Posterior cingulate gyrus (tissue), 11 donors: ENCODE results near the gene BCAN.
A peak's percentile ranks its signal among the peaks of the same experiment; 100 is the strongest.

ENCODE experiments used
- DNase-seq, 10 donors: peaks; one replicate each; pipeline versions ENCODE4 v3.0.0 to v3.0.0-alpha.2; 2020 to 2021; ENCODE audit warnings: mixed read lengths in 3 of 10
- intact Hi-C: fragments of 100-400 bp; cut with DNase I; formaldehyde crosslinking; loops from one replicate; pipeline ENCODE4 v1.15.1; 2023

The BCAN gene

DNA sequence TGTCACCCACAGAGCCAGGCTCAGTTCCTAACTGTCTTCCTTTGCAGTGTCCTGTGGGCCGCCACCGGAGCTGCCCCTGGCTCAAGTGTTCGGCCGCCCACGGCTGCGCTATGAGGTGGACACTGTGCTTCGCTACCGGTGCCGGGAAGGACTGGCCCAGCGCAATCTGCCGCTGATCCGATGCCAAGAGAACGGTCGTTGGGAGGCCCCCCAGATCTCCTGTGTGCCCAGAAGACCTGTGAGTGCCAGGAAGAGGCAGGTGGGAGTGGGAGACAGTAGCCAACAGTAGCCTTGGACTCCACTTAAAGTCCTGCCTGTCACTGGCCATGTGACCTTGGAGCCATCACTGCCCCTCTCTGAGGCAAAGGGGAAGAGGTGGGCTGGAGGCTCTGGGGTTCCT is 16.6 kb downstream of the BCAN start:
- intact Hi-C loops: loop anchor here (5.0 kb wide), 1 partner anchor 276 kb away; no protein-coding TSS in a partner anchor
- peak in 2 of 10 donors; percentile 75 to 85 for DNase-seq

GRCh38 chr1:156658945-156659574 is 17.1 kb downstream of the BCAN start:
- peak in 2 of 10 donors; percentile 69 to 89 for DNase-seq
- intact Hi-C loops: loop anchor here (5.0 kb wide), 1 partner anchor 277 kb away; no protein-coding TSS in a partner anchor

- intact Hi-C loops: loop anchor here (5.0 kb wide), 1 partner anchor 277 kb away; no protein-coding TSS in a partner anchor
- DNase-seq: no peak
Observed at GRCh38 chr1:156659661-156659987, 17.7 kb downstream of the BCAN start.

- intact Hi-C loops: loop anchor here (1.0 to 5.0 kb wide), 2 partner anchors 18 to 278 kb away; no protein-coding TSS in a partner anchor
- peak; percentile 84 to 99 (median 94) for DNase-seq
Observed at GRCh38 chr1:156659988-156660751, 18.3 kb downstream of the BCAN start.

- peak in 1 of 10 donors; percentile 54 for DNase-seq
- intact Hi-C loops: loop anchor here (1.0 kb wide), 1 partner anchor 18 kb away; no protein-coding TSS in a partner anchor
Observed at GRCh38 chr1:156660752-156661112, 18.8 kb downstream of the BCAN start.

DNA sequence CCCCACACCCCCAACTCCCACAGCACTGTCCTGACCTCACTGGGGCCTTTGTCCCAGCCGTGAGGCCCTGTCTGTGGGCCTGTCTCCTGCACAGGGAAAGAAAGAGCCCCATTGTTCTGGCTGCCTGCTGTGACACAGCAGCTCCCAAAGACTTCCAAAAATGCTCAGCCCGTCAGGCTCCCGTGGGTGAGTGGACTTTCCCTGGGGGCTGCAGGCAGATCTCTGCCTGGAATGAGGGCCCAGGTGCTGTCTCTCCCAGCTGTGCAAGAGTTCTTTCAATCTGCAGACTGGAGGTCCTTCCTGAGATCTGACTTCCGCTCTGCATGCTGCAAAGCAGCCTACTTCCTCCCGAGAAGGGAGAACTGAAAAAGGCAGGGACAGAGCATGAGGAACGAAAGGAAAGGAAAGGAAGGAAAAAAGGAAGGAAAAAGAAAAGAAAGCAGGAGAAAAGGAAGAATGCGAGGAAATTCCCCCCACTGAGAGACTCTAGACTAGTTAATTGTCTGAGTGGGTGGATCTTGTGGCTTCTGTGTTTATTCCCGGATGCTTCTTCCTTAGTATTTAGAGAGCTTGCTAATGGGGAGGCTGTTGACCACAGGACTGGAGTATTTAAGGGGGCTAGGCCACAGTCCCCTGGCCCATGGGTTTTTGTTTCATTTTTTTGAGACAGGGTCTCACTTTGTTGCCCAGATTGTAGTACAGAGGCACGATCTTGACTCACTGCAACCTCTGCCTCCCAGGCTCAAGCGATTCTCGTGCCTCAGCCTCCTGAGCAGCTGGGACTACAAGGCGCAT is 20.3 kb downstream of the BCAN start:
- intact Hi-C loops: no loop called here

DNA sequence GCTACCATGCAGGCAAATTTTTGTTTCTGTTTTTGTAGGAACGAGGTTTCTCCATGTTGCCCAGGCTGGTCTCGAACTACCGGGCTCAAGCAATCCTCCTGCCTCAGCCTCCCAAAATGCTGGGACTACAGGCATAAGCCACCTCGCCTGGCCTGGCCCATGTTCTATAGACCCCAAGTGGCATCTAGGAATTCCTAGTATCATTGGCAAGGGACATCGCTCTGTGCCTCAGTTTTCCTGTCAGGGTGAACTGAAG is 20.8 kb downstream of the BCAN start:
- intact Hi-C loops: no loop called here
- DNase-seq: peak in 1 of 10 donors; percentile 67

More for the DNA sequence above, 20.3 kb downstream of the BCAN start:
- peak in 7 of 10 donors; percentile 55 to 95 (median 72) for DNase-seq

GRCh38 chr1:156663178-156663577 is 21.3 kb downstream of the BCAN start:
- intact Hi-C loops: no loop called here

GRCh38 chr1:156664046-156664766 is 22.3 kb downstream of the BCAN start:
- intact Hi-C loops: no loop called here
- DNase-seq: peak in 1 of 10 donors; percentile 73

More at GRCh38 chr1:156663178-156663577, 21.3 kb downstream of the BCAN start:
- DNase-seq: peak in 4 of 10 donors; percentile 32 to 91 (median 68)

DNA sequence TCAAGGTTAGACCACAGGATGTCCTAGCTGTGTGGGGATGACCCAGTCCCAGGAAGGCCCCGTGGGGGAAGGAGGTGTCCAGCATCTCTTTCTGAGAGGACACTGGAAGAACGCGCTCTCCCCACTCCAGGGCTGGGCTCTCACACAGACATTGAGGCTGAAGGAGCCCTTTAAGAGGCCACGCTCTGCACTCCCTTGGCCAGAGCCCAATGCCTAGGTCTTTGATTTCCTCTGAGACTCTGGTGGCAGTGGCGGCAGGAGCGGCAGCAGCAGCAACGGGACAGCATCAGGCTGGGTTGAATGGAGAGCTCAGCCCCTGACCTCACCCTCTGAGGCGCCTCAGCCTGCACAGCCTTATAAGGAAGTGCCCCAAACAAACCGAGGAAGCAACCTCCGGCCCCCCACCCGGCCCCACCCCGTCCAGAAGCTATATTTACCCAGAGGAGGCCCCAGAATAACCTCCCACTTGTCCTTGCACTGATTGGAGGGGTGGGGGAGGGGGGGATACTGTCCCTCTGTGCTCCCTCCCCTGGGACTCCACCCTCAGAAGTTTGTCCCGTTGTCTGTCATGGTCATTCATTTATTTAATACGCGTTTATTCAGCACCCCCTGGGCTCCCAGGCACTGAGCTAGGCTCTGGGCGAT is 23.0 kb downstream of the BCAN start:
- peak in 2 of 10 donors; percentile 40 to 84 for DNase-seq
- intact Hi-C loops: no loop called here

DNA sequence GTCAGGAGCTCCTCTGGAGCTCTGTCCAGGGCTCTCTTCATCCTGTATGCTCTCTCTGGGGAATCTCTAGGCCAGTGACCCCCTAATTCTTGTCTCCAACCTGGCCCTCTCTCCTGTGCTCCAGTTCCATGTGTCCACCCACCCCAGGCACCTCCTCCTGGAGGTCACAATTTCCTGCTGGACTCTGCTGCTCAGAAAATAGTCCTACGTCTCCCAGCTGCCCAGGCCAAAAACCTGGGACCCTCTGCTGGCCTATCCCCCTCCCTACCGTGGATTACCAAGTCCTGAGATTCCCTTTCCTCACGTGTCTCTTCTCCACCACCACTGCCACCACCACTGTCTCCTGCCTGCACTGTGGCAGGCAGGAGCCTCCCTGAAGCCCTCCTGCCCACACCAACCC is 23.6 kb downstream of the BCAN start:
- intact Hi-C loops: no loop called here
- DNase-seq: no peak

DNA sequence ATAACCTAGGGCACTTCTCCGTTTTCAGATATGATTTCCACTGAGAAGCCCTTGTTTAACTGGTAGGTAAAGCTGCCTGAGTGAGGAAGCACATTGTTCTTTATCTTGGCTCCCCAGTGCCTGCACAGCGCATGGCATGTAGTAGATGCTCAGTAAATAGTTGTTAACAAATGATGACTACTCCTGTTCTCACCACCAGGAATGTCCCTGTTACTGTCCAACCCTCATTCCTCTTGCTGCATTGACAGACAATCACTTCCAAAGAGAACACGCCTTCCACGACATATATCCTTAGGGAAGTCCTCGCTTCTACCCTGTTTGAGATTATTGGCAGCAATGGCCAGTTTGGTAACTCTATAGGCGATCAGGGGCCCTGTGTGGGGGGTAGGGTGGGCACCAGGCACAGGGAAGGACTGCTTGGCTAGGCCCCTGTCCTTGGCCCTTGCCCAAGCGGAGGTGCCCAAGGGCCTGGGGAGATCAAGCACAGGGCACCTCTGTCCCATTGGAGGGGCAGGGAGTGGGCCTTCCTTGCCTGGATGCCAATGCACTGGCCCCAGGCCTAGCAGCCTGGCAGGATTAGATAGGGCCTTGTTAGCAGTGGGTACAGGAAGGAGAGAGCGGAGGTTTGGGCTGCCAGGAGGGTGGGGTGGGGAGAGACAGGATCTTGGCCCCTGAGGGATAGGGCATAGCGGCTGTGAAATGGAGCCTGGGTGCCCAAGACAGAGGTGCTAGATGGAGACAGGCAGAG is 25.1 kb downstream of the BCAN start:
- no peak for DNase-seq
- intact Hi-C loops: no loop called here

- DNase-seq: peak in 3 of 10 donors; percentile 36 to 43 (median 40)
- intact Hi-C loops: no loop called here
Observed at GRCh38 chr1:156667610-156667967, 25.7 kb downstream of the BCAN start.

DNA sequence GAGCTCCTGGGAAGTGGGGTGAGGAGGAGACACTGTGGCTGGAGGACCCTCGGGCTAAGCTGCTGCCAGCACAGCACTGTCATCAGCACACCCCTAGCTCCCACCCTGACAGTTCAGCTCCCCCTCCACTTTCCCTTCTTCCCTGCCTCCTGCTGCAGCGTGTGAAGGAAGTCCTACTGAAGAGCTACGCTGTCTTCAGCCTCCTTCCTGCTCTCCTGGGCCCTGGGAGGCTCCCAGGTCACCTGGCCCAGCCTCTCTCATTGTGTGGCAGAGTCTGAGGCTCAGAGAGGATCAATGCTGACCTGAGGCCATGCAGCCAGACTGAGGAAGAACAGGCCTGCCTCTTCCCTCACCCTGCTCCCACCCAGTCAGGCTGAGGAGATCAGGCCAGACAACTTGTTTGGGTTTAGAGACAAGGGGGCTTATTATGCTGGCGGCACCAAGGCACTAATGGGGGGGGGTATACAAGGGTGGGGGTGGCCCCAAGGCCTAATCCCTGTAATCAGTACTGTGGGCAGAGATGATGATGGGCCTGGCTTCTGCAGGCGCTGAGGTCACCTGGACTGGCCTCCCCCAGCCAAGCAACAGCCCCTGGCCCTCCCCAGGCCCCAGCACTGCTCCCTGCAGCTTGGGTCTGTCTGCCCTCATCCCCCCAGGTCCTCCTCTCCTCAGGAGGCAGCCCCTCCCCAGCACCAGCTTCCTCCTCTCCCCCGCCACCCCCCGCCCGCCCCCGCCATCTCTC is 26.2 kb downstream of the BCAN start:
- intact Hi-C loops: no loop called here
- no peak for DNase-seq

GRCh38 chr1:156668801-156669637 is 27.1 kb downstream of the BCAN start:
- intact Hi-C loops: no loop called here
- no peak for DNase-seq

GRCh38 chr1:156669794-156670193 is 27.9 kb downstream of the BCAN start:
- no peak for DNase-seq
- intact Hi-C loops: no loop called here

- no peak for DNase-seq
- intact Hi-C loops: no loop called here
Observed at GRCh38 chr1:156670359-156670758, 28.4 kb downstream of the BCAN start.

DNA sequence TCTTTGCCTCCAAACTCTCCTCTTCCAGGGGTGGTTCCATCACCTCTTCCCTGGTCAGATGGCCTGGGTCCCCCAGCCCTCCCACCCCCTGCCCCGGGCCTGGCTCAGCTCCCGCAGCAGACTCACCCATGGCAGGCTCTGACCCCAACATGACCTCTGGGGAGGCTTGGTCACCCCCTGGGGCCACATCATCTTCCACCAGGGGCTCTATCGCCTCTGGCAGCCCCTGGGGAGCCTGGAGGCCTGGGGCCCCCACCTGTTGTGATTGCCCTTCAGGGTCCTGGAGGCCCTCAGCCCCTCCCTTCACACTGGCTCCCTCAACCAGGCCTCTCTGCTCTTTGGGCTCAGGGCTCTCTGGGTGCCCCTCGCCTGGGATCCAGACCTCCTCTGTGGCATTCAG is 28.9 kb downstream of the BCAN start:
- no peak for DNase-seq
- intact Hi-C loops: no loop called here
